ENCODE results near the gene TRPM3.

Gene TRPM3

DNA sequence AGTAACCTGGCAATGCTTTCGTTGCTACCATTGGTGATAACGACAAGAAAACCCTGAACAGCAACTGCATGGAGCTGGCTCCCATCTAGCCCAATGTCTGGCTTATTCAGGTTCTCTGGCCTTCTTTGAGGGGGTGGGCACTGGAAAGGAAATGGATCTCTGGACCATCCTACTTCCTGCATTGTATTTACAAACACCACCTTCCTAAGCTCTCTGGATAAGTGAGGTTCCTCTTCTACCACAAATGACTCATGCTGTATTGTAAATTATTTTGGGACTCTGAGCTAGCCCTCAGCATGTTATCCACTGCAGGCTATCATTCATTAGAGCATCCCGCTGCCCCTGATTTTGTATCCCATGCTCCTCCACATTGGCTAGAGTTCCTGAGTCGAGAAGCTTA, 570.0 kb downstream of the TRPM3 start:
- no peak for FAIRE-seq

GRCh38 chr9:70549926-70550325, 571.5 kb downstream of the TRPM3 start:
- no peak for FAIRE-seq

DNA sequence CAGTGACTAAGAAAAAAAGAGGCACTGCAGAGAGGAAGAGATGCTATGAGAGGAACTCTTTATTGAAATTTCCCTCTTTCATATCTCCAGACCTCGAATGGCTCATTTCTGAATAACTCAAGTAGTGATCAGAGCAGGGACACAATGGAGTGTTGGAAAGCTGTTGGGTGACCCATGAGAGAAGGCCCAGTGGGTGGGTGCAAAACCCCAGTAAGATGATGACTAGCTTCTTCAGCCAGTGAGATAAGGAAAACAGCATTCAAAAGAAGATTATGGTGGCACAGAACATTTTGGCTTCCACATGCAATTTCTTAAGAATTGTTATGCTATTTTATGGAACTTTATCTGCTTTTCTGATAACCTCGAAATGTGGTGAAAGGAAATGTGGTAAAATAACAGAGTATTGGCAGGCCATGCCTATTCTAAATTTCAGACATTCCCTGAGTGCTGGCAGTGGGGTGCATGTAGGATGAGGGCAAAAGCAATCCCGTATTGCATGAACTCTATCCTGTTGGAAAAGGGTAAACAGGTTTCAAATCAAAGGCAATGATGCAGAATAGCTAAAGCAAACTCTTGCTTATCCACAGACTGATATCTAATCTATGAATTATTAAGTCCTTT, 579.0 kb downstream of the TRPM3 start:
- no peak for FAIRE-seq

DNA sequence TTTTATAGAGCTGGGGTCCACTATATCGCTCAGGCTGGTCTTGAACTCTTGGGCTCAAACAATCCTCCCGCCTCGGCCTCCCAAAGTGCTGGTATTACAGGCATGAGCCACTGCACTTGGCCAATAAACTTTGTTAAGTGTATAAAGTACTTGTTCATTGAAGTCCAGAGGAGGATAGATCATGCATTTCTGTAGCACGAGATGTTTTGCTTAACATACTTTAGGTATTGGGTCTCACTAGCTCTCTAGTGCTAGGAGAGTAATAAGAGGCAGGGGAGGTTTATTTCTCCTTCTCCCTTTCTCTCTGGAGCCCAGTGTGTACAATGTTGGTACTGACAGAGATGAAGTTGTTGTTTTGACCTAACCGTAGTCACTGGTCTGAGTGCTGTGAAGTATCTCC, 581.4 kb downstream of the TRPM3 start:
- no peak for FAIRE-seq

DNA sequence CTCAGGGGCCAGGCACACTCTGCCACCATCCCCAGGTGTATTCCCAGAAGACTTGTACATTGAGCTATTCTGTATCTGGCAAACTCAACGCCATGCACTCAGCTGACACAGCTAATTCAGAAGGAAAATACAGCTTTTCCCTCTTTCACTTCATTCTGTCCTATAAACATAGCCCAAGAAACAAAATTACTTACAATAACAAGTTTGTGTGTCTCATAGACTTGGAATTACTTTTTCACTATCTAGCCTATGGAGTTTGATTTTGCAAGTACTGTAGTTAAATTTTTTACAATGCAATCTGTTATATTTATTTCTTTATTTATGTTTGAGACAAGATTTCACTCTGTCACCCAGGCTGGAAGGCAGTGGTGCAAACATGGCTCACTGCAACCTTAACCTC, 581.9 kb downstream of the TRPM3 start:
- no peak for FAIRE-seq

GRCh38 chr9:70539001-70539400, 582.4 kb downstream of the TRPM3 start:
- no peak for FAIRE-seq

DNA sequence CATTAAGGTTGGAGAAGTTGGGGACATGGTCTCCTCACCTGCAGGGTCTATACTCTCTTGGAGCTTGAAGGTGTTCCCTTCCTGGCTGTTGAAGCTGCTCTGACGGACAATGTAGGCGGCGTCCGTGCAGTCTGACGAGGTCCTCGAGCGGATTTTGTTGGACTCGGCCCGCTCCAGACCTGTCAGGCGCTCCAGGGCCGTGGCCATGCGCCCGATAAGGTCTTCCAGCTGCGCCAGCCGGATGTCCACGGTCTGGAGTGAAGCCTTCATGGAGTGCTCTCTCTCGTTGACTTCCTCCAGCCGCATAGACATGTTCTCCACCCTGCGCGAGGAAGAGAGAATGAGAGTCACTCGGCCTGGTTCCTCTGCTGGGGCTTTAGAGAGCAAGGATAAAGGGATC, 584.3 kb downstream of the TRPM3 start:
- no peak for FAIRE-seq

DNA sequence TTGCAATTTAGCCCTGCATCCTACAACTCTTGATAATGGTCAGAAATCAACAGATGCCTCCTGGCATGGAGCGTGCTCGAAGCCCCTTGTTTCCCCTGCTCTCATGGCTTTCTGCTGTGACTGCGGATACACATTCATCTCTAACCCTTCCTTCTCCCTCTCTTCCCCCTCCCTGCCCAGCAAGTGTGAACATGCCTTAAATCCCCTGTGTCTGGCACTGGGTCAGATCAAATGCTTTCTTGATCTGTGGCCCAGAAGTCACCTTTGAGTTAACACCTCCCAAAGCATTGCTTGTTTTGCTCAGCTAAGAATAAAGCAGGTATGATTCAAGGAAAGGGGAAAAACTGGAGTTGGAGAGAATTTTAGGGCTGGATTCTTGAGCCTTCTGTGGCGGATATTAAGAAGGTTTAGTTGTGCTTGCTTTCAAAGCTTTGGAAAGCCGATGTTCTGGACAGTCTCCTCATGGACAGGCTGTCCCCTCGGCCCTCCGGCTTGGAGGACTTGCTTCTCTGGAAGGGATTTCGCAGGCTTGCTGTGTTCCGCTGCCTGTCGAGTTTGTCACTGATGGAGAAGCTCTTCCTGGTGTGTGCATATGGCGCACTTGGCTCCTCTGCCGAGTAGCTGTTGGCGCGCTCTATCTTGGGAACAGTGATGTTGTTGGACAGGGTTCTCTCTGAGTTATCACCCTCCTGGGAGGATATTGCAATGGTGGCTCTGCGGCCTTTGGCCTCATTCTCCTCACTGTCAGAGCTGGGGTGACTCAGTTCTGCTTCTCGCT, 585.7 kb downstream of the TRPM3 start:
- FAIRE-seq: no peak

DNA sequence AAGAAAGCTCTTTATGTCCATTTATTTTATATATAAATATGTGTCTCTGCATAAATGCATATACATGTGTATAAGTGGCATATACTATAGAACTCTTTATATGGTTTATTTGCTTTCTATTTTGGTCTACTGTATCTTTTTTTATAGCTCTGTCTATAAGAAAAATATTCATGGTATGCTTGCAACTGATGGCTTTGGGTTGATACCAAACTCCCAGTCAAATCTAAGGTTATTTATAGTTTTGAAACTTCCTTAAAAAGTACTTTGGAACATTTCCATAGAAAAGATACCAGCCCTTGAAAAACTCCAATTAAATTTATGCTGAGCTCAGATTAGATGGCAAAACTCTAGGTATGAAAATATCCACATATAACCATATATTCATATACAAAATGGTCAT, 587.0 kb downstream of the TRPM3 start:
- FAIRE-seq: no peak

GRCh38 chr9:70534061-70534460, 587.4 kb downstream of the TRPM3 start:
- FAIRE-seq: no peak

GRCh38 chr9:70533492-70533891, 587.9 kb downstream of the TRPM3 start:
- no peak for FAIRE-seq

- no peak for FAIRE-seq
Measured at GRCh38 chr9:70532716-70533115, 588.7 kb downstream of the TRPM3 start.

DNA sequence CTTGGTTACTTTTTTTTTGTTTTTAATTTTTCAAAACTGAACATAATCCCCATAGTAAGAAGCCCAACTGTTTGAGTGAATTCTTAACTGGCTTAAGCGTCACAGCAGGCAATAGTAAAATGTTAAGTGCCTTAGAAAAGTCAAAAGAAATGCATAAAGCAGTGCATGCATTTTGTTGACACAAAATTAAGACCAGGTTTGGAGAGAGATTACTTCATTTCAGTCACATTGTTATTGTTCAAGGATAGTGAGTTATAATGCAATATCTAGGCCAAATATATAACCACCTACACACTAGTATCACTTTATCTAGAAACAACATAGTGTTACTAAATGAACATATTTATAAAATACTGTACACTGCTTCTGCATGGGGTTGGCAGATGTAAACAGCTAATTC, 590.1 kb downstream of the TRPM3 start:
- FAIRE-seq: no peak

DNA sequence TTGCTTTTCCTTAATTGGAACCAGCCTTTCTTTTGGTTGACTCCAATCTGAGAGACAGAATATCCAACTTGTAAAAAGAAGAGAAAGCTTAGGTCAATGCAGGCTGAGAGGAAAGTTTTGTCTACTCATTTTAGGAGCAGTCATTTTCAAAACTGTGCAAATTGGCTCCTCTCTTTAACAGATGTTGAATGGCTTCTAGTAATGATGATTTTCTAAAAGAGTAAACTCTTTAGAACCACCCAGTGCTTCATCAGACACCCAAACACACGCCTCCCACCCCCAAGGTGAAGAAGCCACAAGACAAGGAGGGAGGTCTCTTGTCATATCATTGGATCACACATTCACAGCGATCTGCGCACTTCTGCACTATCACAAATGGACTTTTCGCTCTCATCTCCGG, 590.7 kb downstream of the TRPM3 start:
- no peak for FAIRE-seq

GRCh38 chr9:70529833-70530232, 591.6 kb downstream of the TRPM3 start:
- no peak for FAIRE-seq

DNA sequence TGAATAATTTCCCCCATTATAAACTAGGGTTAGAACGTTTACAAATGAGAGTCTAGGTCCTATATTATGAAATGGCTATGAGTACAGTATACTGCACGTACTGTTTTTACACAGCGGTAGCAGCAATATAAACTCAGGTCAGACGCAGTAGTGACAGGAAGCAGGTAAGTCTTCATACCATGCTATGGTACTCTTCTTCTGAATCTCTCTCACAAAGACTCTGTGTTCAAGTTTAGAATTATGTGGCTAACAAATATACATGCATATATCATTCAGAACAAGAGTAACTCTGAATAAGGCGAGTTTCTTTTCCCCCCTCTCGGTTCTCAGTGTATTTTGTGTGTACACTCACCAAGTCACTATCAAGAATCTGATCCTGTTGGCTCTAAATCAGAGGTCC, 592.0 kb downstream of the TRPM3 start:
- no peak for FAIRE-seq

DNA sequence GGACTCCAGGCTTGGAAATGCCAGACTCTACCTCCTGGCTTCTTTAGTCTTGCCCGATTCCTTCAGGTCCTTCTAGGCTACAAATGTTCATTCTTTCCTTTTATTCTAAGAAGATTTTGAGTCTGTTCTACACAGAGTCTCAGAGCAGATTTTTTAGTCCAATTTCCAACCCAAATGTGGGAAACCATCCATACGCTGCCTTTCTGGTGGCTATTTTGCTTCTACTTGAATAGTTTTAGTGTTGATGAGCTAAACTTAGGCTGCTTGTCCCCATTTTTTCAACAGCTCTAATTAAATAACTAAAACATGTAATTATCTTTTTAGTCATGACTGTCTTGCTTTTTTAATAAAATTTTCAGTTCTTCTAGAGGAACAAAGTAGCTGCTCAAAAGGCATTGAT, 594.5 kb downstream of the TRPM3 start:
- FAIRE-seq: no peak

DNA sequence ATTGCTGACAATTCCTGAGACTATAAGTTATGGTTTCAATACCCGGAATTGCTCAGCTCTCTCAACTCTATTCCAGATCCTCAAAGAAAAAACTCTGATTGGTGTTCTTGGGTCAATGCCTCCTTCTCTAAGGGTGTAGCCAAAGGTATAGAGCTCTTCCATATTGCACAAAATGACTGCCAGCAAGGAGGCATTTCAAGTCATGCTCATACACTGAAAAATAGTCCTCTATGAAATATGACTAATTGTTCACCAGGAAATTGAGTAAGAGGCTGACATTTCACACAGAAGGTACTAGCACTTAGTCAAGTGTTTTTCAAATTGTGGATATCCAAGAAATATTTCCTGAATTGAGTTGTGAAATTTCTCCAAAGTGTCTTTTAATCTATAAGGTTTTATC, 595.9 kb downstream of the TRPM3 start:
- FAIRE-seq: no peak

DNA sequence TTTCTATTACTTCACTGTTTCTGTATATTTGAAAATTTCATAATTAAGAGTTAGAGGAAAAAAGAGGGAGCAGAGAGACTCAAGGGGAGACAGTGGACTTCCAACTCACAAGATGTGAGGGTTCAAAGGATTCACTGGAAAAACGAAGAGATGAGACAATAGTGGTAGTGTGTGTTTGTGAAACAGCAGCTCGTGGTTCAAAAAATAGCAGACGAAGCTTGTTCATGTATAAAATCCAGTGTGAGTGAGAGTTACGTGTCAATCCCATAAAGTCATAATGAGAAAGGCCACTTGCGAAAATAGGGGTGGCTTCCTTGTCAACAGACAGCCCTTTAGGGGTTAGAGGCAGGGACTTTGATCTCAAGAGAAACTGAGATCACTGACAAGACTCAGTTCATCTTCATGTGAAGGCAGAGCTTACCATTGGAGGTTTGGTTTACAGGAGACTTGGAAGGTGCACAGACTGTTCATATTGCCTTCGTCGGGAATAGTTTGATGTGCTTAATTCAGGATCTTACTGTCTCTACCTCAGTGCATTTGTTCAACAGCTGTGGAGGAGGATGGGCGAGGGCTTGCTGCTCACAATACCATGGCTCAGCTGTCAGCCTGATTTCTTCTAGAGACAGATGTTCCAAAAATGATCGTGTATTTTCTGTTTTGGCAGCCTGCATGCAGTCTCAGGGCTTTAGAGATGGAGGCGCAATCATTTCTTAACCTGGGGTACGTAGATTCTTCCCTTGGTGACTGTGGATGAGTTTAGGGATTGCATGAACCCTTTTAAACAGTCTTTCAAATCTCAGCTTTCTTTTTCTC, 601.3 kb downstream of the TRPM3 start:
- FAIRE-seq: no peak

- FAIRE-seq: no peak
Measured at GRCh38 chr9:70517926-70518610, 603.4 kb downstream of the TRPM3 start.

GRCh38 chr9:70514273-70514672, 607.1 kb downstream of the TRPM3 start:
- no peak for FAIRE-seq

- no peak for FAIRE-seq
Measured at GRCh38 chr9:70511858-70512257, 609.6 kb downstream of the TRPM3 start.

- no peak for FAIRE-seq
Measured at GRCh38 chr9:70510157-70510770, 611.2 kb downstream of the TRPM3 start.

Data from endometrium (tissue), 2 donors.